ENCODE measurements around the gene STX1A. TPM values are rescaled to one million over a fixed set of nuclear protein-coding genes. Genes with fewer than 3 reads are reported as not detected.
A peak's percentile ranks its signal among the peaks of the same experiment; 100 is the strongest.

The STX1A gene
- total RNA-seq, 4 donors from 2014 or later, result 3.9 to 19.4 (median 10.8) TPM

DNA sequence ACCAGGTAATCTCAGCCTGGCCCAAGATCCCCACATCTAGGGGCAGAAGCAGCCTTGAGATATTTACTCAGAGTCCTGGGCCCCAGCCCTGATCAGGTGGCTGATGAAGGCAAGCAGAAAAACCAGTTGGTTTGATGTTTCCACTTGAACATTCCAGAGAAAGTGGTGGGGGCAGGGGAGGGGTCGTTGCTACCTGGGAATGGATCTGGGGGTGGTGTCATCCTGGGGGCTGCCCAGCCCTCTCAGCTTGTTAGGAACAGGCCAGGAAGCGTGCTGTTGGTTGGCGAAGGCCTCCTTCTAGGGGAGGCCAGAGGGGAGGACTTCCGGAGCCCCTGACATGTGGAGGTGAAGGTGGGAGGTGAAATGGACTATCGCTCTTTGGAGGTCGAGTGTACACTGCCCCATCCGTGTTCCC lies 22.9 kb upstream of the STX1A start:
- Histone ChIP-seq H3K36me3 (no peaks in the 10 kb centered on the region), H3K27me3 (no peaks in the 10 kb centered on the region), H3K4me1 (peaks cover 0 to 29% (median 12%) of the 10 kb centered on the region in 4 donors), H3K4me3 (no peak overlapping the region), H3K27ac (peak overlapping the region in 1 of 4 donors; percentile 68), H3K9me3 (no peaks in the 10 kb centered on the region)
- no peak for TF ChIP-seq POLR2A (IDR thresholded peaks at IDR 0.05)
- TF ChIP-seq, protein P1, sequence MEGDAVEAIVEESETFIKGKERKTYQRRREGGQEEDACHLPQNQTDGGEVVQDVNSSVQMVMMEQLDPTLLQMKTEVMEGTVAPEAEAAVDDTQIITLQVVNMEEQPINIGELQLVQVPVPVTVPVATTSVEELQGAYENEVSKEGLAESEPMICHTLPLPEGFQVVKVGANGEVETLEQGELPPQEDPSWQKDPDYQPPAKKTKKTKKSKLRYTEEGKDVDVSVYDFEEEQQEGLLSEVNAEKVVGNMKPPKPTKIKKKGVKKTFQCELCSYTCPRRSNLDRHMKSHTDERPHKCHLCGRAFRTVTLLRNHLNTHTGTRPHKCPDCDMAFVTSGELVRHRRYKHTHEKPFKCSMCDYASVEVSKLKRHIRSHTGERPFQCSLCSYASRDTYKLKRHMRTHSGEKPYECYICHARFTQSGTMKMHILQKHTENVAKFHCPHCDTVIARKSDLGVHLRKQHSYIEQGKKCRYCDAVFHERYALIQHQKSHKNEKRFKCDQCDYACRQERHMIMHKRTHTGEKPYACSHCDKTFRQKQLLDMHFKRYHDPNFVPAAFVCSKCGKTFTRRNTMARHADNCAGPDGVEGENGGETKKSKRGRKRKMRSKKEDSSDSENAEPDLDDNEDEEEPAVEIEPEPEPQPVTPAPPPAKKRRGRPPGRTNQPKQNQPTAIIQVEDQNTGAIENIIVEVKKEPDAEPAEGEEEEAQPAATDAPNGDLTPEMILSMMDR (IDR thresholded peaks at IDR 0.05), result no peak
- 52 to 62% methylated on average over 7 of the region's 7 CpGs for WGBS, 2 donors
- no peak for DNase-seq (ENCODE audit: low spot score in 2 of 2)

DNA sequence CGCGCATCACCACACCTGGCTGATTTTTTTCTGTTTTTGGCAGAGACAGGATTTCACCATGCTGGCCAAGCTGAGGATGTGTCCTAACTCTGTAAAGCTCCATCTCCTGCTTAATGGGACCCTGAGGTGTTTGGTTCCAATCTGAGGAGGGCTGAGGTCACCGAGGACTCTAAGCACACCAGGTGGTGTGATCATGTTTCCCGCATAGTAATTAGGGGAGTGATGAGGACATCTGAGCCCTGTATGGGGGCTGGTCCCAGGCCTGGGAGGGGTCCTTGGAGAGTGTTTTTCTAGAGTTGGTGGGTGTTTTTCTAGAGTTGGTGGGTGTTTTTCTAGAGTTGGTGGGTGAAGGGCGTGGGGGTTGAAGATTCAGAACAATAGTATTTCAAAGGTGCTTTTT lies 22.1 kb upstream of the STX1A start:
- TF ChIP-seq EP300 (IDR thresholded peaks at IDR 0.05) (no peak), POLR2A (IDR thresholded peaks at IDR 0.05) (no peak)
- TF ChIP-seq, protein P1 (IDR thresholded peaks at IDR 0.05), result no peak
- Histone ChIP-seq H3K27ac (peak overlapping the region in 1 of 4 donors; percentile 68), H3K4me1 (peaks cover 0 to 33% (median 12%) of the 10 kb centered on the region in 4 donors), H3K36me3 (peaks cover 0 to 5% (median 0%) of the 10 kb centered on the region in 3 donors), H3K9me3 (no peaks in the 10 kb centered on the region), H3K27me3 (no peaks in the 10 kb centered on the region), H3K4me3 (no peak overlapping the region)
- no peak for DNase-seq (ENCODE audit: low spot score in 2 of 2)
- 80 to 84% methylated on average over 5 of the region's 5 CpGs for WGBS, 2 donors

DNA sequence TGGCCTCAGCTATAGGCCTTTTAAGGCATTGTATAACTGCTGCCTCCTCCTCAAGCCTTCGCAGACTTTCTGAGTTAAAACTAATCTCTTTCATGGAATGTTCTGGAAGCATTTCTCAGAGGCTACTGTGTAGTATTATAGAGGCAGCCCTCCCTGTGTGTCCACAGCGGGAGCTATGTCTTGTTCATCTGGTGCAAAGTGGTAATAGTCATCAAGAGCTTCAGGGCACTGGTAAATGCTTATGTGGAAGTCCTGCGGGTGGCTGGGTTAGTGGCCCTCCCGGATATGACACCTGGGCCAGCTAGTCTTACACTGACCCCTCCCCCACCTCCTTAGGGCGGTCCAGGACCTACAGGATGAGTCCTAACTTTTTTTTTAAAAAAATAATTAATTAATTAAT lies 21.3 kb upstream of the STX1A start:
- Histone ChIP-seq H3K4me3 (no peak overlapping the region), H3K9me3 (no peaks in the 10 kb centered on the region), H3K36me3 (peaks cover 0 to 12% (median 0%) of the 10 kb centered on the region in 3 donors), H3K27me3 (no peaks in the 10 kb centered on the region), H3K4me1 (peaks cover 0 to 33% (median 12%) of the 10 kb centered on the region in 4 donors), H3K27ac (no peak overlapping the region)
- DNase-seq (ENCODE audit: low spot score in 2 of 2), result no peak
- 66 to 70% methylated on average over 5 of the region's 5 CpGs for WGBS, 2 donors
- TF ChIP-seq POLR2A (IDR thresholded peaks at IDR 0.05) (no peak), EP300 (IDR thresholded peaks at IDR 0.05) (no peak)
- TF ChIP-seq, protein P1 (IDR thresholded peaks at IDR 0.05), result no peak

DNA sequence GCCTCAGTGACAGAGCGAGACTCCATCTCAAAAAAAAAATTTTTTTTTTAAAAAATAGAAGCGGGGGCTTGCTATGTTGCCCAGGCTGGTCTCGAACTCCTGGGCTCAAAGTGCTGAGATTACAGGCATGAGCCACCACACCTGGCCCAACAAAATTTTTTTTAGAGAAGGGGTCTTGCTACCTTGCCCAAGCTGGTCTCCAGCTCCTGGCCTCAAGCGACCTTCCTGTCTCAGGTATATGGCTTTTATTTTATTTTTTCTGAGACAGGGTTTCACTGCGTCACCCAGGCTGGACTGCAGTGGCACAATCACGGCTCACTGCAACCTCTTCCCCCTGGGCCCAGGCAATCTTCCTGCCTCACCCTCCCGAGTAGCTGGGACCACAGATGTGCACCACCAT lies 20.7 kb upstream of the STX1A start:
- peaks cover 0 to 18% (median 0%) of the 10 kb centered on the region in 3 donors for H3K36me3 ChIP-seq
- H3K27ac ChIP-seq, result peak overlapping the region in 1 of 4 donors; percentile 91
- DNase-seq (ENCODE audit: low spot score in 2 of 2), result no peak
- peaks cover 0 to 33% (median 12%) of the 10 kb centered on the region in 4 donors for H3K4me1 ChIP-seq
- 89 to 91% methylated on average over 7 of the region's 7 CpGs for WGBS, 2 donors
- no peak overlapping the region for H3K4me3 ChIP-seq
- H3K9me3 ChIP-seq, result no peaks in the 10 kb centered on the region
- no peaks in the 10 kb centered on the region for H3K27me3 ChIP-seq
- TF ChIP-seq, protein P1 (IDR thresholded peaks at IDR 0.05), result no peak
- TF ChIP-seq EP300 (IDR thresholded peaks at IDR 0.05) (no peak), POLR2A (IDR thresholded peaks at IDR 0.05) (no peak)

DNA sequence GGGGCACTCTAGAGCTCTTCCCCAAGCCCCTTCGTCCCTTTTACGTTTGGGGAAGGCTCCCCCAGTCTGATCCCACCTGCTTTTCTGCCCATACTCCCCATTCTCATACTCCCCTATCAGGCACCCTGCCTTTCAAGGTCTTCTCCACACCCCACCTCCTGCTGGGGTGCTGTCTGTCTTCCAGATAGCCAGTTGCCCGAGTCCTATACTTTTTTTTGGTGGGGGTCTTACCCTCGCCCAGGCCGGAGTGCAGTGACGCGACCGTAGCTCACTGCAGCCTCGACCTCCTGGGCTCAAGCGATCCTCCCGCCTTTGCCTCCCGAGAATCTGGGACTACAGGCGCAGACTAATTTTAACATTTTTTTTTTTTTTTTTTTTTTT lies 19.9 kb upstream of the STX1A start:
- H3K27ac ChIP-seq, result peak overlapping the region; percentile 84 to 93 (median 90)

More for the DNA sequence above, 19.9 kb upstream of the STX1A start:
- Histone ChIP-seq H3K4me3 (peak overlapping the region; percentile 71 to 95 (median 75)), H3K4me1 (peaks cover 0 to 41% (median 13%) of the 10 kb centered on the region in 4 donors), H3K9me3 (no peaks in the 10 kb centered on the region), H3K27me3 (no peaks in the 10 kb centered on the region), H3K36me3 (peaks cover 0 to 19% (median 0%) of the 10 kb centered on the region in 3 donors)
- DNase-seq (ENCODE audit: low spot score in 2 of 2), result no peak
- 55 to 60% methylated on average over 13 of the region's 13 CpGs for WGBS, 2 donors
- TF ChIP-seq, protein P1 (IDR thresholded peaks at IDR 0.05), result no peak
- TF ChIP-seq EP300 (IDR thresholded peaks at IDR 0.05) (no peak), POLR2A (IDR thresholded peaks at IDR 0.05) (no peak)

All from tibial nerve (tissue), 4 donors.